OCI-LY1 (cell line): ENCODE measurements around the gene NBEA.

Source experiments
- H2AFZ ChIP-seq: fragments of 200-600 bp; sonication (generic), shearing (Covaris generic); 2 replicates; pipeline ENCODE4 v1.6.0; 2014; ENCODE audit warnings: antibody characterized with exemption, mild to moderate bottlenecking, low read length
- H3F3A ChIP-seq: fragments of 200-600 bp; sonication (generic), shearing (Covaris generic); 2 replicates; pipeline ENCODE4 v1.6.0; 2014; ENCODE audit warnings: mild to moderate bottlenecking, antibody characterized with exemption, low read length, moderate library complexity; ENCODE audit not compliant: insufficient read depth
- H3K27ac ChIP-seq: fragments of 200-600 bp; sonication (generic); 2 replicates; pipeline ENCODE4 v1.5.1; 2014; ENCODE audit warnings: low read length, mixed run types, mild to moderate bottlenecking, low read depth; ENCODE audit not compliant: poor library complexity, severe bottlenecking
- H3K27me3 ChIP-seq: fragments of 200-600 bp; sonication (generic); 2 replicates; pipeline ENCODE4 v1.6.0; 2014; ENCODE audit warnings: antibody characterized with exemption, mild to moderate bottlenecking, low read length, moderate library complexity; ENCODE audit not compliant: insufficient read depth
- H3K36me3 ChIP-seq: fragments of 200-600 bp; sonication (generic); 2 replicates; pipeline ENCODE4 v1.6.1; 2014; ENCODE audit warnings: mild to moderate bottlenecking, antibody characterized with exemption, low read length, moderate library complexity, mixed read lengths; ENCODE audit not compliant: insufficient read depth
- H3K4me1 ChIP-seq: fragments of 200-600 bp; sonication (generic); 2 replicates; pipeline ENCODE4 v1.5.1; 2014; ENCODE audit warnings: mild to moderate bottlenecking, low read length, moderate library complexity; ENCODE audit not compliant: insufficient read depth, severe bottlenecking
- H3K4me2 ChIP-seq: fragments of 200-600 bp; sonication (generic), shearing (Covaris generic); 2 replicates; pipeline ENCODE4 v1.6.1; 2014; ENCODE audit warnings: low read length
- H3K4me3 ChIP-seq: fragments of 200-600 bp; sonication (generic); 2 replicates; pipeline ENCODE4 v1.5.1; 2014; ENCODE audit warnings: low read length, low read depth, mild to moderate bottlenecking, mixed read lengths; ENCODE audit not compliant: poor library complexity, severe bottlenecking
- H3K79me2 ChIP-seq: fragments of 200-600 bp; shearing (Covaris generic); 2 replicates; pipeline ENCODE4 v1.6.1; 2016; ENCODE audit warnings: mixed run types, low read length, mixed read lengths; ENCODE audit not compliant: insufficient read depth
- H3K9ac ChIP-seq: fragments of 200-600 bp; sonication (generic), shearing (Covaris generic); 2 replicates; pipeline ENCODE4 v1.6.1; 2014; ENCODE audit warnings: mild to moderate bottlenecking, low read length, mixed read lengths
- H3K9me2 ChIP-seq: fragments of 200-600 bp; sonication (generic), shearing (Covaris generic); 2 replicates; pipeline ENCODE4 v1.6.1; 2014; ENCODE audit warnings: low read depth, mild to moderate bottlenecking, low read length, mixed read lengths
- H3K9me3 ChIP-seq: fragments of 200-600 bp; shearing (Covaris generic); 2 replicates; pipeline ENCODE4 v1.6.1; 2014; ENCODE audit warnings: low read length, mixed read lengths
- H4K20me1 ChIP-seq: fragments of 200-600 bp; sonication (generic), shearing (Covaris generic); 2 replicates; pipeline ENCODE4 v1.6.0; 2016; ENCODE audit warnings: mild to moderate bottlenecking, low read length; ENCODE audit not compliant: insufficient read depth
- EZH2 ChIP-seq: fragments of 200-600 bp; sonication (generic), shearing (Covaris generic); IDR thresholded peaks from 2 replicates; pipeline ENCODE4 v1.8.0; 2017; ENCODE audit warnings: borderline replicate concordance, mixed run types, mild to moderate bottlenecking, antibody characterized with exemption, low read length, moderate library complexity, mixed read lengths
- TF ChIP-seq, protein P1 (sequence below): fragments of 200-600 bp; sonication (generic), shearing (Covaris generic); IDR thresholded peaks from 2 replicates; pipeline ENCODE4 v1.5.1; 2017; ENCODE audit warnings: mild to moderate bottlenecking, antibody characterized with exemption, low read length, moderate library complexity, mixed read lengths

The NBEA gene

DNA sequence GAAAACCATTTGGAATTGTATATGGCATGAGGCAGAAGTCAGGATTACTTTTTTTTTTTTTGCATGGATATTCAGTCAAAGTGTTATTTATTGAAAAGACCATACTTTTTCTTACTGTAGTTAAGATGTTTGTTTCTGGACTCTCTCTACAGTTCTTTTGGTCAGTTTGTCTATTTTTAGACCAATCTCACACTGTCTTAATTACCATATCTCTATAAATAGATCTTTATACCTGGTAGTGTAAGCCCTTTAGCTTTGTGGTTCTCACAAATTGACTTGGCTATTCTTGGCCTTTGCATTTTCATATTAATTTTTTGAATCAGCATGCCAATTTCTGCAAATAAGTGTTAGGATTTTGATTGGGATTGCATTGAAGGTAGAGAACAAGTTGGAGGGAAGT lies 437.6 kb downstream of the NBEA start:
- no peak overlapping the region for H3K4me3 ChIP-seq
- H3K9me2 ChIP-seq = no peaks in the 10 kb centered on the region
- no peaks in the 10 kb centered on the region for H3K9me3 ChIP-seq
- H3K4me1 ChIP-seq = no peaks in the 10 kb centered on the region
- H3K27me3 ChIP-seq = no peaks in the 10 kb centered on the region
- H3K4me2 ChIP-seq = no peak overlapping the region
- no peaks in the 10 kb centered on the region for H3K36me3 ChIP-seq
- no peak overlapping the region for H3K9ac ChIP-seq
- no peak overlapping the region for H2AFZ ChIP-seq
- no peaks in the 10 kb centered on the region for H3K79me2 ChIP-seq
- H3F3A ChIP-seq = no peaks in the 10 kb centered on the region
- H4K20me1 ChIP-seq = no peaks in the 10 kb centered on the region
- no peak overlapping the region for H3K27ac ChIP-seq
- TF ChIP-seq, protein P1, sequence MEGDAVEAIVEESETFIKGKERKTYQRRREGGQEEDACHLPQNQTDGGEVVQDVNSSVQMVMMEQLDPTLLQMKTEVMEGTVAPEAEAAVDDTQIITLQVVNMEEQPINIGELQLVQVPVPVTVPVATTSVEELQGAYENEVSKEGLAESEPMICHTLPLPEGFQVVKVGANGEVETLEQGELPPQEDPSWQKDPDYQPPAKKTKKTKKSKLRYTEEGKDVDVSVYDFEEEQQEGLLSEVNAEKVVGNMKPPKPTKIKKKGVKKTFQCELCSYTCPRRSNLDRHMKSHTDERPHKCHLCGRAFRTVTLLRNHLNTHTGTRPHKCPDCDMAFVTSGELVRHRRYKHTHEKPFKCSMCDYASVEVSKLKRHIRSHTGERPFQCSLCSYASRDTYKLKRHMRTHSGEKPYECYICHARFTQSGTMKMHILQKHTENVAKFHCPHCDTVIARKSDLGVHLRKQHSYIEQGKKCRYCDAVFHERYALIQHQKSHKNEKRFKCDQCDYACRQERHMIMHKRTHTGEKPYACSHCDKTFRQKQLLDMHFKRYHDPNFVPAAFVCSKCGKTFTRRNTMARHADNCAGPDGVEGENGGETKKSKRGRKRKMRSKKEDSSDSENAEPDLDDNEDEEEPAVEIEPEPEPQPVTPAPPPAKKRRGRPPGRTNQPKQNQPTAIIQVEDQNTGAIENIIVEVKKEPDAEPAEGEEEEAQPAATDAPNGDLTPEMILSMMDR = no peak
- TF ChIP-seq EZH2 = no peak

DNA sequence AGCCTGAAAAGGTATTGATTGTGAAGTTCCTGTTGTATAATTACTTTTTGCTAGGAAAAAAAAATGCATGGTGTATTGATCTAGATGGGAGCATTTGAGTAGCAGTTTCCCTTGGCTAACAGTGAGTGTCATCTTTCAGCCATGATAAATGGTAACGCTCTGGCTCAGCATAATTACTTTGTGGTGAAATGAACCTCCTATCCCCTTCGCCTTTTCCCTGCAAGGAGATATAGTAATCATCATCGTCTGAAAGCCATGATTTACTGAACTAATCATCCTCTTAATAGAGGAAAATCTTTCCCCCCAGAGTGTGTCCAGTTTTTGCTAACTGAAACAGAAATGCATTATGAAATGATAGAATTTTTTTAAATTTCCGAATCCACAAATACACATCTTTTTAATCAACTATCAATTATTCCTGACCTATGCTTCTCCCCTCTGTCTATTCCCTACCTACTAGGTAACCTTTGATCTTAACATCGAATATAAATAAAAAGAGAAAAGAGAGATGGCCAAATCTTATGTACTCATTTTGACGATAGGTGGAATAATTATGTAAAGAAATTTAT lies 445.7 kb downstream of the NBEA start:
- H2AFZ ChIP-seq = no peak overlapping the region
- H3K4me2 ChIP-seq = no peak overlapping the region
- H3K27me3 ChIP-seq = no peaks in the 10 kb centered on the region
- H3K9me3 ChIP-seq = no peaks in the 10 kb centered on the region
- TF ChIP-seq EZH2 = no peak
- TF ChIP-seq, protein P1 = no peak
- no peak overlapping the region for H3K4me3 ChIP-seq
- H3F3A ChIP-seq = no peaks in the 10 kb centered on the region
- no peak overlapping the region for H3K27ac ChIP-seq
- H3K9me2 ChIP-seq = no peaks in the 10 kb centered on the region
- H3K9ac ChIP-seq = no peak overlapping the region
- H4K20me1 ChIP-seq = no peaks in the 10 kb centered on the region
- H3K36me3 ChIP-seq = no peaks in the 10 kb centered on the region
- no peaks in the 10 kb centered on the region for H3K79me2 ChIP-seq
- no peaks in the 10 kb centered on the region for H3K4me1 ChIP-seq

DNA sequence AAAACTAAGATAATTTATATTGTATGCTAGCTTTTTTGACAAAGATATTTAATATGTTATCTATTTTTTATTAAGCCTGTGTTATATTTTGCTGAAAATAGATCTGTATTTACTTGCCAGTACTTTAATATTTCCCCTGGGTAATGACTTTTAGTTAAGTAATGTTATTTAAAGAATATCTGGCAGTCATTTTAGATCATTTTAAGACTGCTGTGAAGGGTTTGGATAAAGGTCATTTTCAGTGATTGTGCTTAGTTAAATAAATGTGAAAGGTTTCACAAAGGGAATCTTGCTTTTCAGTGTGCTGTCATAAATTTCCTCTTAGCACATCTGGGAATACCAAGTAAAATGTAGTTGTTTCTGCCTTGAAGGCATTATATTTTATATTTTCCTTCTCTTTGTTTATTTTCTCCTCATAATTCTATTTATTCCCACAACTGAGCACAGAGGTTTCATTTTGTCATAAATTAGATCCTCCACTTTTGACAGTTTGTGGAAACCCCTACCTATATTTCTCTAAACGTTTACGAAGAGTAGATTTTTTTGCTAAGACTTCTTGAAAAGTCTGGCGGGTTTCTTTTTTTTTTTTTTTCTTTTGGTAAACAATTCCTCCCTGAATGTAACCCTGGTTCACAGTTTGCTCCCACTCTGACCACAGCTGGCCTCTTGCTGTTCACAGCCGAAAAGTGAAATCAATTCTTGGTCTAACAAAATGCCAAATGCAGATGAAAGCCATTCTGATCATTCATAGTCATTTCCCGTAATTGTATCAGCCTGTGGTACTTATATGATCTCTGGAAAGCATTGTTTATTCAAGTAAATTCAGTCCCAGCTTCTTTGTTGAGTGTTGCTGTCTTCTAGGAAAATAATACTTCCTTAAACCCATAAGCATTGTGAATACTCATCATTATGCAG lies 446.6 kb downstream of the NBEA start:
- TF ChIP-seq, protein P1 = no peak
- no peak for TF ChIP-seq EZH2
- Histone ChIP-seq H3K9me3 (no peaks in the 10 kb centered on the region), H3K4me3 (no peak overlapping the region), H4K20me1 (no peaks in the 10 kb centered on the region), H3K9ac (no peak overlapping the region), H3K36me3 (no peaks in the 10 kb centered on the region), H3K4me1 (no peaks in the 10 kb centered on the region), H3K27me3 (no peaks in the 10 kb centered on the region), H3K4me2 (no peak overlapping the region), H3K9me2 (no peaks in the 10 kb centered on the region), H3K27ac (no peak overlapping the region), H2AFZ (no peak overlapping the region), H3K79me2 (no peaks in the 10 kb centered on the region), H3F3A (no peaks in the 10 kb centered on the region)
